HG03442 (cell line): ENCODE measurements around the gene ILDR1.

Source experiments
- ATAC-seq: cut with Tn5 transposase; IDR thresholded peaks from one replicate; pipeline ENCODE4 v1.9.1; 2021; ENCODE audit warnings: mild to moderate bottlenecking, moderate library complexity; ENCODE audit not compliant: unreplicated experiment

ILDR1 gene

GRCh38 chr3:121995161-121996137 lies 26.6 kb downstream of the ILDR1 start:
- ATAC-seq = peak; percentile 38

- ATAC-seq = no peak
Measured at GRCh38 chr3:121994551-121994950, 27.5 kb downstream of the ILDR1 start.

GRCh38 chr3:121992601-121993560 lies 29.2 kb downstream of the ILDR1 start:
- peak; percentile 46 for ATAC-seq

- no peak for ATAC-seq
Measured at GRCh38 chr3:121989943-121990342, 32.1 kb downstream of the ILDR1 start.

- no peak for ATAC-seq
Measured at GRCh38 chr3:121988146-121988545, 33.9 kb downstream of the ILDR1 start.

- no peak for ATAC-seq
Measured at GRCh38 chr3:121985846-121986245, 36.2 kb downstream of the ILDR1 start.

- ATAC-seq = no peak
Measured at GRCh38 chr3:121981473-121981872, 40.6 kb downstream of the ILDR1 start.

GRCh38 chr3:121980450-121980796 lies 41.6 kb downstream of the ILDR1 start:
- no peak for ATAC-seq

GRCh38 chr3:121979734-121980449 lies 42.2 kb downstream of the ILDR1 start:
- ATAC-seq = peak; percentile 52

- ATAC-seq = no peak
Measured at GRCh38 chr3:121979246-121979645, 42.8 kb downstream of the ILDR1 start.

- ATAC-seq = no peak
Measured at GRCh38 chr3:121976727-121977126, 45.3 kb downstream of the ILDR1 start.

- no peak for ATAC-seq
Measured at GRCh38 chr3:121975702-121976302, 46.2 kb downstream of the ILDR1 start.

- ATAC-seq = no peak
Measured at GRCh38 chr3:121974601-121975111, 47.4 kb downstream of the ILDR1 start.

GRCh38 chr3:121970047-121970446 lies 52.0 kb downstream of the ILDR1 start:
- no peak for ATAC-seq

GRCh38 chr3:121969631-121970030 lies 52.4 kb downstream of the ILDR1 start:
- ATAC-seq = no peak

- no peak for ATAC-seq
Measured at GRCh38 chr3:121963608-121964007, 58.4 kb downstream of the ILDR1 start.

GRCh38 chr3:121962443-121962842 lies 59.6 kb downstream of the ILDR1 start:
- ATAC-seq = no peak

GRCh38 chr3:121961283-121961682 lies 60.8 kb downstream of the ILDR1 start:
- no peak for ATAC-seq

- no peak for ATAC-seq
Measured at GRCh38 chr3:121958801-121959200, 63.2 kb downstream of the ILDR1 start.
